WTC11 (cell line): Measurements from ENCODE around the gene VWA8. TPM values are rescaled to one million over a fixed set of nuclear protein-coding genes. Genes with fewer than 3 reads are reported as not detected.

Experiments
- ATAC-seq: fragments of 200-7000 bp; cut with Tn5 transposase; 2 replicates; pipeline ENCODE4 v1.10.0; 2021; ENCODE audit warnings: mild to moderate bottlenecking, moderate library complexity
- CTCF ChIA-PET: fragments of 300-600 bp; sonication (Branson Sonifier 250); formaldehyde crosslinking; loops from one replicate; lab custom pipeline; 2021; ENCODE audit warnings: antibody characterized with exemption; lab: Charles Lee
- POLR2A ChIA-PET: fragments of 350-600 bp; sonication (Branson Sonifier 250); formaldehyde crosslinking; loops from one replicate; lab custom pipeline; 2021; ENCODE audit warnings: antibody characterized with exemption; lab: Charles Lee
- DNase-seq: peaks from one replicate; pipeline ENCODE4 v3.0.0; 2021; ENCODE audit warnings: low spot score
- H3K27ac Mint-ChIP-seq: 2 replicates; pipeline ENCODE4 v1.8.0; 2021; ENCODE audit warnings: mixed read lengths
- H3K27me3 Mint-ChIP-seq: 2 replicates; pipeline ENCODE4 v1.8.0; 2021; ENCODE audit warnings: low read depth, mild to moderate bottlenecking, moderate library complexity, mixed read lengths
- H3K36me3 Mint-ChIP-seq: 2 replicates; pipeline ENCODE4 v1.8.0; 2021; ENCODE audit warnings: mixed read lengths
- H3K4me1 Mint-ChIP-seq: 2 replicates; pipeline ENCODE4 v1.8.0; 2022; ENCODE audit warnings: mixed read lengths
- H3K4me3 Mint-ChIP-seq: 2 replicates; pipeline ENCODE4 v1.8.0; 2021; ENCODE audit warnings: mild to moderate bottlenecking, moderate library complexity, mixed read lengths
- H3K9me3 Mint-ChIP-seq: 2 replicates; pipeline ENCODE4 v1.8.0; 2021; ENCODE audit warnings: mixed read lengths
- ARID4B ChIP-seq: sonication (generic); formaldehyde crosslinking; IDR thresholded peaks from 2 replicates; pipeline ENCODE4 v1.8.0; 2023; ENCODE audit warnings: missing genetic modification reagents, mild to moderate bottlenecking, borderline replicate concordance
- E2F1 ChIP-seq: sonication (generic); formaldehyde crosslinking; IDR thresholded peaks from 2 replicates; pipeline ENCODE4 v1.8.0; 2022; ENCODE audit warnings: mild to moderate bottlenecking, missing genetic modification reagents
- E2F4 ChIP-seq: sonication (generic); formaldehyde crosslinking; IDR thresholded peaks from 2 replicates; pipeline ENCODE4 v1.8.1; 2022; ENCODE audit warnings: low read depth, mild to moderate bottlenecking, moderate library complexity, missing genetic modification reagents, borderline replicate concordance
- ERG ChIP-seq: fragments of 250-450 bp; sonication (Bioruptor Pico); IDR thresholded peaks from 2 replicates; pipeline ENCODE4 v1.8.0; 2021; ENCODE audit warnings: mild to moderate bottlenecking
- HMGA2 ChIP-seq: fragments of 250-450 bp; sonication (Bioruptor Pico); IDR thresholded peaks from 2 replicates; pipeline ENCODE4 v1.4.0; 2021; ENCODE audit warnings: mild to moderate bottlenecking, moderate library complexity
- IRF2 ChIP-seq: sonication (generic); formaldehyde crosslinking; IDR thresholded peaks from 2 replicates; pipeline ENCODE4 v1.8.0; 2022; ENCODE audit warnings: low read depth, missing genetic modification reagents, borderline replicate concordance
- MLX ChIP-seq: sonication (generic); formaldehyde crosslinking; IDR thresholded peaks from 2 replicates; pipeline ENCODE4 v1.8.1; 2023; ENCODE audit warnings: mild to moderate bottlenecking, missing genetic modification reagents, moderate library complexity
- NR2C2 ChIP-seq: sonication (generic); formaldehyde crosslinking; IDR thresholded peaks from 2 replicates; pipeline ENCODE4 v1.8.0; 2022; ENCODE audit warnings: mild to moderate bottlenecking, missing genetic modification reagents
- RORB ChIP-seq: fragments of 250-450 bp; sonication (Bioruptor Pico); IDR thresholded peaks from 2 replicates; pipeline ENCODE4 v1.9.0; 2021; ENCODE audit warnings: mild to moderate bottlenecking
- ZBTB43 ChIP-seq: sonication (generic); formaldehyde crosslinking; IDR thresholded peaks from 2 replicates; pipeline ENCODE4 v1.8.1; 2023; ENCODE audit warnings: mild to moderate bottlenecking, missing genetic modification reagents
- ZMAT4 ChIP-seq: fragments of 250-450 bp; sonication (Bioruptor Pico); IDR thresholded peaks from 2 replicates; pipeline ENCODE4 v1.9.0; 2021; ENCODE audit warnings: mild to moderate bottlenecking
- ZNF263 ChIP-seq: sonication (generic); formaldehyde crosslinking; IDR thresholded peaks from 2 replicates; pipeline ENCODE4 v1.8.1; 2022; ENCODE audit warnings: low read depth, mild to moderate bottlenecking, moderate library complexity, missing genetic modification reagents
- ZNF317 ChIP-seq: sonication (generic); formaldehyde crosslinking; IDR thresholded peaks from 2 replicates; pipeline ENCODE4 v1.8.1; 2023; ENCODE audit warnings: low read depth, mild to moderate bottlenecking, moderate library complexity, missing genetic modification reagents, borderline replicate concordance
- ZNF423 ChIP-seq: fragments of 250-450 bp; sonication (Bioruptor Pico); IDR thresholded peaks from 2 replicates; pipeline ENCODE4 v2.1.2; 2022; ENCODE audit warnings: mild to moderate bottlenecking, moderate library complexity
- ZNF512 ChIP-seq: sonication (generic); formaldehyde crosslinking; IDR thresholded peaks from 2 replicates; pipeline ENCODE4 v1.8.1; 2022; ENCODE audit warnings: missing genetic modification reagents, borderline replicate concordance
- total RNA-seq: library from RNA; stranded (reverse); gene quantifications from 3 replicates; pipeline ENCODE4 v1.2.3, GENCODE V29; 2021

Gene VWA8
- total RNA-seq, 1 experiment from 2014 or later: 19.9 TPM

- TF ChIP-seq E2F1 (CRISPR knock-in tag): no peak
- TF ChIP-seq ZNF263 (CRISPR knock-in tag): no peak
- TF ChIP-seq ZBTB43 (CRISPR knock-in tag): no peak
- no peak for TF ChIP-seq ZNF423
- TF ChIP-seq E2F4 (CRISPR knock-in tag): no peak
These were observed 35.0 kb upstream of the VWA8 start (continued) for GRCh38 chr13:41995946-41996345.

- no peak for TF ChIP-seq IRF2 (CRISPR knock-in tag)
- TF ChIP-seq HMGA2 (CRISPR knock-in tag): no peak
- no peaks in the 10 kb centered on the region for H3K27me3 Mint-ChIP-seq
- peaks cover 2% of the 10 kb centered on the region for H3K4me1 Mint-ChIP-seq
- ATAC-seq (no peak), DNase-seq (no peak)
- ChIA-PET POLR2A (no interaction called here), CTCF (no interaction called here)
- no peak overlapping the region for H3K27ac Mint-ChIP-seq
- H3K9me3 Mint-ChIP-seq: no peaks in the 10 kb centered on the region
- H3K4me3 Mint-ChIP-seq: no peak overlapping the region
- no peaks in the 10 kb centered on the region for H3K36me3 Mint-ChIP-seq
These were observed 34.4 kb upstream of the VWA8 start for GRCh38 chr13:41995336-41995735.

- Mint-ChIP-seq H3K4me3 (no peak overlapping the region), H3K36me3 (no peaks in the 10 kb centered on the region), H3K27ac (no peak overlapping the region), H3K9me3 (no peaks in the 10 kb centered on the region), H3K27me3 (no peaks in the 10 kb centered on the region), H3K4me1 (no peaks in the 10 kb centered on the region)
- DNase-seq (no peak), ATAC-seq (no peak)
- CTCF ChIA-PET: no interaction called here
- TF ChIP-seq MLX (CRISPR knock-in tag) (no peak), NR2C2 (CRISPR knock-in tag) (no peak), ZNF423 (no peak), ZNF263 (CRISPR knock-in tag) (no peak)
- POLR2A ChIA-PET: no interaction called here
These were observed 33.8 kb upstream of the VWA8 start for GRCh38 chr13:41994696-41995095.

GRCh38 chr13:41991936-41992335 is 31.0 kb upstream of the VWA8 start:
- ATAC-seq (no peak), DNase-seq (no peak)
- Mint-ChIP-seq H3K4me3 (no peak overlapping the region), H3K27ac (no peak overlapping the region), H3K9me3 (peaks cover 5% of the 10 kb centered on the region), H3K36me3 (no peaks in the 10 kb centered on the region), H3K27me3 (no peaks in the 10 kb centered on the region; the same call in 1 of the 2 replicates), H3K4me1 (no peaks in the 10 kb centered on the region)
- ChIA-PET POLR2A (no interaction called here), CTCF (interaction anchor here (0.6 kb wide), 2 partner anchors 208 to 339 kb away, joined by 3 read pairs; no protein-coding TSS in a partner anchor)
- TF ChIP-seq E2F4 (CRISPR knock-in tag) (no peak), RORB (CRISPR knock-in tag) (no peak), IRF2 (CRISPR knock-in tag) (no peak), ZMAT4 (no peak), ERG (CRISPR knock-in tag) (no peak), ARID4B (CRISPR knock-in tag) (no peak), ZNF317 (CRISPR knock-in tag) (no peak), ZNF512 (no peak)
